NCI-H128 (cell line): ENCODE data around the gene METTL1.

ENCODE experiments used
- DNase-seq: peaks from one replicate; lab custom pipeline; 2025; ENCODE audit not compliant: unreplicated experiment; lab: John Stamatoyannopoulos, UW

METTL1 gene

DNA sequence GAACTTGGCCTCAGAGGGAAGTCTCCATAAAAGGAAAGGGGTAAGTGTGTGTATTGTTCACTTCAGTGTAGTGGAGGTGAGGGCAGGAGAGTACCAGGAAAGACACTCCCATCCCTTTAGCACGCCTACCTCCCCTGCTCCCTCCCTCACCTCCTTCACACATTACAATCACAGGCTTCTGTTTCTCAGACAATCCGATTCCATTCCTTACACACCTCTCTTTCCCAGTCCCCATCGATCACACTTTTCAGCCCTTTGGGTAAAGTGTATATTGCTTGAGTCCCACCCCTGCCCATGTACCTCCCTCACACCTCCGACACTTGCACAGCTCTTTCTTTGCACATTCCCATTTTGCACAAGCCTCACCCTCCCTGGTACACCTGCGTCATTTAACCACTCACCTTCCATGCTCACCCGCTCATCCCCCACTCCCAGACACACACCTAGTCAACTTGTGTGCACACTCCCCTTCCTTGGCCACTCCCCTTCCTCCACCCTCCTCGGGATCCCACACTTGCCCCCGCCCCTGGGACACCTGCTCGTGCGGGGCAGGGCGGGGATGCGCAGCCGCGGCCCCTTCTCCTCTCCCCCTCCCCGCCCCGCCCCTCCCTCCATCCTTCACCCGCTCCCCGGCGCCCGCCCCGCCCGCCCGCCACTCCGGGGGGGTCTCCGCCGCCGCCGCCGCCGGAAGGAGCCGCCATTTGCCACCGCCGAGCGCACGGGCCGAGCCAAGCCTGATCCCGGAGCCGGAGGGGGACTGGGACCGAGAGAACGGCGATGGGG, 17.3 kb downstream of the METTL1 start, which contains the start of gene MARCHF9:
MARCHF9 (plus strand) TSS at position 693 of the 783 bp plus-strand sequence. CDS start 426 bp downstream, outside the sequence.
- peak; percentile 80 for DNase-seq

DNA sequence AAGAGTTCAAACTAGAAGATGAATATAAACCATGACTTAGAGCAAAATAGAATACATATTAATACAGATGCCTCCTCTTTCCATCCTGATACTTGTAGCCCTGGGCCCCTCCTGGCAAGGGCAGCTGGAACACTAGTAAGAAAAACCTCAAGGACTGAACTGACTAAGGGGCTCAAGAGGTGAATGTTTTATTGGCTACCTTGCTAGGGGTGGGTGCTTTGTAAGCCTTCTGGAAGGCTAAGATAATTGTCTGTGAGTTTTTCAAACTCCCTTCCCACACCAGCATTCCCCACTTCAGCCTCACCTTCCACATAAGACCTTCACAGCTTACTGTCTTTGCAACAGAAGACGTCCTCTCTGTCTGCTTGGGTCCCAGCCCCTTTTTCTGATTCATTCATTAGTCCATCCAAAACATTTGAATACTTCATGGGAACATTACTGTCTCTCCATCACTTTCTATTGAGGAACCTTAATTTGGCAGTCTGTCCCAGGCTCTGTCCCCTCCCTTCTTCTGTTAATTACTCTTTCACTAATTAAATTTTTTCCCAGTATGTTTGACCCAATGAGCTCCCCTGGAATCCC, 18.1 kb downstream of the METTL1 start:
- no peak for DNase-seq

- DNase-seq: no peak
Measured at GRCh38 chr12:57752668-57753000, 19.3 kb downstream of the METTL1 start.

GRCh38 chr12:57751788-57752667, 19.9 kb downstream of the METTL1 start, which contains the start of gene CDK4:
Gene CDK4, minus strand, starts transcription at chr12:57752310. Its CDS starts 593 bp downstream, at chr12:57751717.
- peak; percentile 98 for DNase-seq

GRCh38 chr12:57751432-57751787, 20.5 kb downstream of the METTL1 start:
- no peak for DNase-seq

DNA sequence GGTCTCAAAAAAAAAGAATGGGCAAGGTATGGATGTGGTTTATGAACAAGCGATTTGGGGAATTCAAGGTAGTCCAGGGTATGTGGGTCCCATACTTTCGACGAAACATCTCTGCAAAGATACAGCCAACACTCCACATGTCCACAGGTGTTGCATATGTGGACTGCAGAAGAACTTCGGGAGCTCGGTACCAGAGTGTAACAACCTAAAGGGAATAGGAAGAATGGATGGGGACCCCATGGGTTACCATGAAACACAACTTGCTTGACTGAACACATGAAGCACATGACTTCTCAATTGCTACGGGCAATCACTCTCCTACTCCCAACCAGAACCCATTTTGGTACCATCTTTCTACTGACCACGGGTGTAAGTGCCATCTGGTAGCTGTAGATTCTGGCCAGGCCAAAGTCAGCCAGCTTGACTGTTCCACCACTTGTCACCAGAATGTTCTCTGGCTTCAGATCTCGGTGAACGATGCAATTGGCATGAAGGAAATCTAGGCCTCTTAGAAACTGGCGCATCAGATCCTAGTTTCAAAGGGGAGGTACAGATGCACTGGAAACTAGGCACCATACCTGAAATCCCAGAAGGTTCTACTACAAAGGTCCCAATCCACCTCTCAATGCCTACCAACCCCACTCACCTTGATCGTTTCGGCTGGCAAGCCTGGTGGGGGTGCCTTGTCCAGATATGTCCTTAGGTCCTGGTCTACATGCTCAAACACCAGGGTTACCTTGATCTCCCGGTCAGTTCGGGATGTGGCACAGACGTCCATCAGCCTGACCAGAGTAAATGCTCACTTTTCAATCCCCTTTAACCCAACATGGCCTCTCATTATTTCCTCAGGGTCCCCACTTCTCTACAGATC, 21.1 kb downstream of the METTL1 start:
- DNase-seq: no peak

GRCh38 chr12:57749061-57749460, 22.8 kb downstream of the METTL1 start:
- DNase-seq: no peak

- no peak for DNase-seq
Measured at GRCh38 chr12:57746025-57746424, 25.9 kb downstream of the METTL1 start.

GRCh38 chr12:57745485-57745881, 26.4 kb downstream of the METTL1 start:
- no peak for DNase-seq

GRCh38 chr12:57744777-57745484, 27.0 kb downstream of the METTL1 start, which contains the start of gene TSPAN31:
Gene TSPAN31, plus strand, starts transcription at chr12:57745039. Its CDS starts 116 bp downstream, at chr12:57745155.
- DNase-seq: peak; percentile 94

- DNase-seq: no peak
Measured at GRCh38 chr12:57744194-57744776, 27.6 kb downstream of the METTL1 start.

GRCh38 chr12:57743769-57744168, 28.1 kb downstream of the METTL1 start:
- DNase-seq: no peak

DNA sequence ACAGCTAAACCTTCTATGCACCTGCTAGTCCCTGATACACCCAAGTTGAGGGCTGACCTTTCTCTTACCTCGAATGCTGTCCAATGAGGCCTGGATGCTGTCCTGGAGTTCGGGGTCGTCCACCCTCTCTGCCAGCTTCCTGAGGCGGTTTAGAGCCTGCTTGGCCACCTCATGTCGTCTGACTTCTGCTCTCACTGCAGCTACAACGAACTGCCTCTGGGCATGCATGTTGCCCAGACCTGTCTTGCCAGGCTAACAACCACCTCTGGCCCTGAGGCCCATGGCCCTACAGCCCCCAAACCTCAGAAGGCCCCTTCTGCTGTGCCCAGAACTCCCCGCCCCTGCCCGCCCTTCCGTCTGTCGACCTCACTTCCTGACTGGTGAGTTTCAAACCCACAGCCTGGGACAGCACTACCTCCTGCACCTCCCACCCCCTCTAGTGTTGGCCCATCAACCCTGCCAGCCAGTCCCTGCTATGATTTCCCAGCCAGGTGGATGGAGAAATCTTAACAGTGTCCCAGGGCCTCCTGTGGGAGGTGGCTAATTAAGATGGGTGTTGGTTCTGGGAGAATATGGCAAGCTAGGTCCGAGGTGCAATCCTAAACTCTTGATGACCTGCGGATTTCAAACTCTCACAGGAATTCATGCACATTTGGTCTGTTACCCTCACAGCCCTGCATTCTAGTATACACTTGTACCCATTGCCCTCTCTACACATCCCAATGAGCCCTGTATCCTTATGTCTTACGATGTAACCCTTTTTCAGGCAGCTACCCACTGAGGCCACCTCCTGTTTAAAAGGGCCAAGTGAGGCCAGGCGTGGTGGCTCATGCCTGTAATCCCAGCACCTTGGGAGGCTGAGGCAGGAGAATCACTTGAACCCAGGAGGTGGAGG, 29.8 kb downstream of the METTL1 start:
- no peak for DNase-seq

DNA sequence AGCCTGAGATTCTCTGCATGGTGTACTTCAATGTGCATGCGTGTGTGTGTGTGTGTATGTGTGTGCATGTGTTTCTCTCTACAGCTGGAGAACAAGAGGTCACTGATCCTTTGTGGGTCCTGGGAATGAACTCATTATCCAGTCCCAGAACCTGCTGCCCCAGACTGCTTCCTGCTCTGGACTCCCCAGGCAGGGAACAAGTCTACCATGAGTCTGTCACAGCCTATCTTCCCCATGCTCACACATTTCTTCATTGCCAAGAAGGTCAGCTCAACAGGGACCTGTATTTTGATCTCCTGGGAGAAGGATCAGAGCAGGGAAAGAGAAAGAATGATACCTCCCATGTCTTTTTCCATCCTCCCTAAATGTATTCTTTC, 30.5 kb downstream of the METTL1 start:
- DNase-seq: no peak

DNA sequence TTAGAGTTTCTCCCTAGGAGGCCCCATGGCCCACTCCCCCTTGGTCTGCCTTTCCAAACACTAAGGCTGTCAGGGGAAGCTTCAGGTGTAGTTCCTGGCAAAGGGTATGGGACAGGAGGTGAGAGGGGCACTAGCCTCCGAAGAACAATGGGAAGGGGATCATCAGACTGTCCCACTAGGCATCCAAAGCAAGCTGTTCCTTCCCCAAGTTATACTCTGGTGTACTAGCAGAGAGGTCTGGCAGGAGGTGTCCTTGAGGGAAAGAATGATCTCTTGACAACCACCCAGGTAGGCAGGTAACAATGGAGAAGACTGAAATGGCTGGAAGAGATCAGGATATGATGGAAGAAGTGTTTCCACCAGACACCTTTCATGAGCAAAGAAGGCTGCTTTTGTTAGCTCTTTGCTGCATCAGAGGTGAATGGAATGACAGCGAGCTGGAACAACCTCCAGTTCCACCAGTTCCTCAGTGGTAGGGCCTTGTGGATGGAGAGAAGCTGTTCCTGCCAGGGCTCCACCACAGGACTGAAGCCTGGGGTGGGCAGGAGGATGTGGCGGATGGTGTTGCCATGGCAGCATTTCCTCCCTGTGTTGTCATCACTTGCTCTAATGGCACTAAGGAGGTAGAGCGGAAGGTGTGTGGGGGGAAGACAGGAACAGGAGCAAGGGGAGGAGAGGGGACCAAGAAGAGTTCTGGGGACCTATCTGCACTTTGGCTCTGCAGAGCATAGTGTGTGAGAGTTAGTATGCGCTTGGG, 31.1 kb downstream of the METTL1 start:
- DNase-seq: no peak

DNA sequence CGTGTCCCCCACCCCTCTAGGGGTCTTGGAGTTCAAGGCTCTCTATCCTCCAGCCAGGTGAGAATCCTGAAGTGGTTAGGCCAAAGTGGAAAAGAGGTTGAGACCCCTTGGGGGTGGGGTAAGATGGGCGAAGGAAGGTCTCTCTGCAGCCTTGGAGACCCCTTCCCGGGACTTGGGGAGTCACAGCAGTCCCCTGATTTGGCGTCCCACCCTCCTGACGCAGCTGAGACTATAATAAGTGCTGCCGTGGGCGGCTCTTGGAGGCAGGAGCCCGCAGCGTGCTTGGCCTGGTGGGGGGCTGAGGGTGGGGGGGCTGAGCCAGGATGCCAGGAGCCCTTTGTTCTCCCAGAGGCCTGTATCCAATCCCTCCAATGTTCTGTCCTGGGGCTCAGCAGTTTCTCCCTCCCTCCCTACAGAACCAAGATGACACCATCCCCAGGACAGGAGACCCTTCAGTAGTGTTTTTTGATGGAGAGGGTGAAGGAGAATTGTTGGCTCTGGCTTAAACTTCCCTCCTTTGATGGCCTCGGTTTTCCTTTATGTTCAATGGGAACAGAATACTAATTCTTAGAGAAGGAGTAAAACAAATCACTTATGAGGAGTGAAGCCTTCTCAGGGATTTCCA, 31.9 kb downstream of the METTL1 start:
- DNase-seq: no peak

- DNase-seq: no peak
Measured at GRCh38 chr12:57739387-57739786, 32.5 kb downstream of the METTL1 start.
